ENCODE results near the gene TPD52L2.

Gene TPD52L2

DNA sequence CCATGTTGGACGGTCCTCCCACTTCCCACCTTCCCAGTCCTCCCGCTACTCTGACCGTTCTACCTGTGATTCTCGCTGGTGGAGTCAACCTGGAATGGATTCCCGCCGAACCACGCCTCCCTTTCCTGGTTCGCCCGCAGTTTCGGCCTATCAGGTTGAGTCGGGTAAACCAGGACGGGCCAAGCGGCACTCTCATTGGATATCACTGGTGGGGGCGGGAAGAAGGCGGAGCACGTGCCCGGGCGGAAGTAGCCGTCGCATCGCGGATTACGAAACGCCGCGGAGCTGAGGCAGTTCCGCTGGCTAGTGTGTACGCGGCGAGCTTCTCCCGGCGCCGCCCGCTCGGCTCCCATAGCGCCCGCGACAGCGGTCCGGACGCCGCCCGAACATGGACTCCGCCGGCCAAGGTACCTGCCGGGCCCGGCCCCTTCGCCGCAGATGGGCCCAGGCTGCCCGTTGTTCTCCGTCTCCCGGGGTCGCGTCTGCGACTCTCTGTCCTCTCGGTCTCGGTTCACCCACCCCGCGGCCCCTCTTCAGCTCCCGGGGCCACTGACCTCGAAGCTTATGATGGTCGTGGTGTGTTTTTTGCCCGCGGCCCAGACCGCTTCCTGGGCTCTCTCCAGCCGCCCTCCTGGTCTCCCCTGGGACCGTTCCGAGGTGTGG is at the start of gene TPD52L2:
Gene TPD52L2, plus strand, starts transcription at position 293 of the 663 bp plus-strand sequence. Its CDS starts 96 bp downstream, at position 389.
- peak; percentile 96 for DNase-seq (ENCODE audit: extremely low read depth, insufficient read length)
- H3K36me3 ChIP-seq (ENCODE audit: control insufficient read depth, insufficient read depth, low read length), result peaks cover 18% of the 10 kb centered on the region
- TF ChIP-seq, protein P1, sequence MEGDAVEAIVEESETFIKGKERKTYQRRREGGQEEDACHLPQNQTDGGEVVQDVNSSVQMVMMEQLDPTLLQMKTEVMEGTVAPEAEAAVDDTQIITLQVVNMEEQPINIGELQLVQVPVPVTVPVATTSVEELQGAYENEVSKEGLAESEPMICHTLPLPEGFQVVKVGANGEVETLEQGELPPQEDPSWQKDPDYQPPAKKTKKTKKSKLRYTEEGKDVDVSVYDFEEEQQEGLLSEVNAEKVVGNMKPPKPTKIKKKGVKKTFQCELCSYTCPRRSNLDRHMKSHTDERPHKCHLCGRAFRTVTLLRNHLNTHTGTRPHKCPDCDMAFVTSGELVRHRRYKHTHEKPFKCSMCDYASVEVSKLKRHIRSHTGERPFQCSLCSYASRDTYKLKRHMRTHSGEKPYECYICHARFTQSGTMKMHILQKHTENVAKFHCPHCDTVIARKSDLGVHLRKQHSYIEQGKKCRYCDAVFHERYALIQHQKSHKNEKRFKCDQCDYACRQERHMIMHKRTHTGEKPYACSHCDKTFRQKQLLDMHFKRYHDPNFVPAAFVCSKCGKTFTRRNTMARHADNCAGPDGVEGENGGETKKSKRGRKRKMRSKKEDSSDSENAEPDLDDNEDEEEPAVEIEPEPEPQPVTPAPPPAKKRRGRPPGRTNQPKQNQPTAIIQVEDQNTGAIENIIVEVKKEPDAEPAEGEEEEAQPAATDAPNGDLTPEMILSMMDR (IDR thresholded peaks at IDR 0.05; ENCODE audit: insufficient read depth, low read length, poor library complexity, severe bottlenecking), result no peak

DNA sequence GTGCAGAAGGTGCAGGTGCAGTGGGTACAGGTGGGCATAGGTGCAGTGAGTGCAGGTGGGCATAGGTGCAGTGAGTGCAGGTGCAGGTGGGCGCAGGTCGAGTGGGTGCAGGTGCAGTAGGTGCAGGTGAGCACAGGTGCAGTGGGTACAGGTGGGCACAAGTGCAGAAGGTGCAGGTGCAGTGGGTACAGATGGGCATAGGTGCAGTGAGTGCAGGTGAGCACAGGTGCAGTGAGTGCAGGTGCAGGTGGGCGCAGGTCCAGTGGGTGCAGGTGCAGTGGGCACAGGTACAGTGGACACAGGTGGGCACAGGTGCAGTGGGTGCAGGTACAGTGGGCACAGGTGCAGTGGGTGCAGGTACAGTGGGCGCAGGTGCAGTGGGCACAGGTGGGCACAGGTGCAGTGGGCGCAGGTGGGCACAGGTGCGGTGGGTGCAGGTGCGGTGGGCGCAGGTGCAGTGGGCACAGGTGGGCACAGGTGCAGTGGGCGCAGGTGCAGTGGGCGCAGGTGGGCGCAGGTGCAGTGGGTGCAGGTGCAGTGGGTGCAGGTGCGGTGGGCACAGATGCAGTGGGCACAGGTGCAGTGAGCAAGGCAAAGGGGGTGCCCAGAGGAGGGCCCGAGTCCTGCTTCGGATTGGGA is 49.3 kb upstream of the TPD52L2 start:
- H3K27me3 ChIP-seq (replicated peaks; ENCODE audit: control insufficient read depth, insufficient read depth, low read length), result no peaks in the 10 kb centered on the region; the same call in 1 of the 2 replicates
- no peak for DNase-seq (ENCODE audit: extremely low read depth, insufficient read length)
- no peak overlapping the region for H3K4me3 ChIP-seq (replicated peaks; ENCODE audit: low read depth, low read length)
- TF ChIP-seq, protein P1 (IDR thresholded peaks at IDR 0.05; ENCODE audit: insufficient read depth, low read length, poor library complexity, severe bottlenecking), result no peak
- no peaks in the 10 kb centered on the region for H3K36me3 ChIP-seq (ENCODE audit: control insufficient read depth, insufficient read depth, low read length)

More for the DNA sequence above, at the start of gene TPD52L2:
- Histone ChIP-seq H3K27me3 (replicated peaks; ENCODE audit: control insufficient read depth, insufficient read depth, low read length) (no peaks in the 10 kb centered on the region), H3K4me3 (replicated peaks; ENCODE audit: low read depth, low read length) (peak within 1 kb of the TSS; percentile 97)

DNA sequence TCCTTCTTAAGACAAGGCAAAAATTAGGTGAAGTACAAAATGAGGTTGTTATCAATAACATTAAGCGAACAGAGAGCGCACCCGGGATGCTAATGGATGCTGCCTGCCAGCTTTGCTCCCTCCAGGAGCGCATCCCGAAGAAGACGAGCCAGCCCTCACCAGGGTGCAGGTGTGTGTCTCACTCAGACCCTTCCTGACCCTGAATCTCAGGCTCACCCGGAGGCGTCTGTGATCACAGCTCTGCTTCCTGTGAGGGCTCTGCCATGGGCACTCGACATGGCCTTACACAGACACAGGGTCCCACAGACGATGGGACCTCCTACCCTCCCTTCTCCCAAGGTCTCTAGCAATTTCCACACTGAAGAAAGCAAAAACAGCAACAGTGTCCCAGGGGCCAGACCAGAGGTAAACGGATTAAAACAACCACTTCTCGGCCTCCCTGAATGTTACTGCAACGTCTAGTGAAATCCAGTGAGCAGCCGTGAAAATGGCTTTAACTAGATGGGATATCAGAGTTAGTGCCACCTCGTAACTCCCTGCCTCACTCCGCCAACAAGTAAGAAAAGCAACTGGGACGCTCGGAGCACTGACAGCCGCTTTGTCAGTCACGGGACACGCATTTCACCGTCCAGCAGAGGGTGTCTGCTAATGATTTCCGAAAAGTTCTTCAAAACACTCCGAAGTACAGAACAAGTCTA is 45.7 kb upstream of the TPD52L2 start:
- no peak for DNase-seq (ENCODE audit: extremely low read depth, insufficient read length)
- Histone ChIP-seq H3K4me3 (replicated peaks; ENCODE audit: low read depth, low read length) (no peak overlapping the region), H3K27me3 (replicated peaks; ENCODE audit: control insufficient read depth, insufficient read depth, low read length) (no peaks in the 10 kb centered on the region), H3K36me3 (ENCODE audit: control insufficient read depth, insufficient read depth, low read length) (no peaks in the 10 kb centered on the region)
- TF ChIP-seq, protein P1 (IDR thresholded peaks at IDR 0.05; ENCODE audit: insufficient read depth, low read length, poor library complexity, severe bottlenecking), result no peak

DNA sequence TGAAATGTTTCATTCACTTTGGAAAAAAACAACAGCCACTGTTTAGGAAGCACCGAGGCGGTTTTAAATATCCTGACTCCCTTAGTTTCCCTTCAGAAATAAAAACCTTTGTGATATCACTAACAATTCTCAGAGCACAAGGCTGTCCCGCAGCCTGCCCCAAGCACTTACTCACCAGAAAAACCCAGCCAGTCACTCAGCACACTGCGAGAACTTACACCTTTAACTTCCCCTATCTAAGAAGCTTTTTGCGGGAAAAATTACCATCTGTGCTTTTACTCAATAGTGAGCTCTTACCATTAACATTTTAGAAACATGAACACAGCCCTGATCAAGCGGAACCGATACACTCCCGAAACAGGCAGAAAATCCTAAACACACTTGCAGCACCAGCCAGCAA is 43.3 kb upstream of the TPD52L2 start:
- TF ChIP-seq, protein P1 (IDR thresholded peaks at IDR 0.05; ENCODE audit: insufficient read depth, low read length, poor library complexity, severe bottlenecking), result no peak
- Histone ChIP-seq H3K27me3 (replicated peaks; ENCODE audit: control insufficient read depth, insufficient read depth, low read length) (no peaks in the 10 kb centered on the region; the same call in 1 of the 2 replicates), H3K4me3 (replicated peaks; ENCODE audit: low read depth, low read length) (no peak overlapping the region), H3K36me3 (ENCODE audit: control insufficient read depth, insufficient read depth, low read length) (no peaks in the 10 kb centered on the region)
- no peak for DNase-seq (ENCODE audit: extremely low read depth, insufficient read length)

DNA sequence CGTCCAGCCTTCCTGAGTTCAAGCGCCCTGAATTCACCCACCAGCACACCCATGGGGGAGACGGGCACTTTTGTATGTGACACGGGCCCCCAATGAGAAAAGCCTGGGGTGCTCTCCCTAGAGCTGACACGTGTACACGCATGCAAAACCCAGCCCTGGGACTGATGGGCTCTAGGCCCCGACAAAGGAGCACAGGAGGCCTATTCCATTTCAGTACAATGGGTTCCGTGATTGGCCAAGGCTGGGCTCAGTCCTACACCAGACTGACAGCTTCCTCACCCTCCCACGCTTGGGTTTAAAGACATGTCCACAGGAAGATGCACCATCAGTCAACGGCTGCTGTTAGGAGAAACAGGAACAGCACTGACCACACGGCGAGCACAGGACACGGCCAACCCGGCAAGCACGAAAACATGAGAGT is 42.8 kb upstream of the TPD52L2 start:
- TF ChIP-seq, protein P1 (IDR thresholded peaks at IDR 0.05; ENCODE audit: insufficient read depth, low read length, poor library complexity, severe bottlenecking), result no peak
- no peak overlapping the region for H3K4me3 ChIP-seq (replicated peaks; ENCODE audit: low read depth, low read length)
- no peaks in the 10 kb centered on the region for H3K36me3 ChIP-seq (ENCODE audit: control insufficient read depth, insufficient read depth, low read length)
- H3K27me3 ChIP-seq (replicated peaks; ENCODE audit: control insufficient read depth, insufficient read depth, low read length), result no peaks in the 10 kb centered on the region; the same call in 1 of the 2 replicates
- no peak for DNase-seq (ENCODE audit: extremely low read depth, insufficient read length)
